Cardiac fibroblast (primary cell): ENCODE measurements around the gene FKRP.

Experiments
- DNase-seq, 2 donors: peaks; one replicate each; pipeline versions ENCODE4 v3.0.0 to v3.0.0-alpha.2; 2010; ENCODE audit warnings: low read depth in 2 of 2
- H3K4me3 ChIP-seq, 2 donors: replicated peaks in 1 of 2; 1 replicate in 1 of 2; 2 replicates in 1 of 2; pipeline ENCODE4 v1.5.1; 2011; ENCODE audit warnings: low read depth in 2 of 2, low read length in 2 of 2, mild to moderate bottlenecking in 2 of 2, moderate library complexity in 1 of 2
- TF ChIP-seq, protein P1 (sequence below): IDR thresholded peaks from one replicate; pipeline ENCODE4 v1.5.1; 2011; ENCODE audit warnings: low read depth, mild to moderate bottlenecking, low read length, inconsistent platforms

The FKRP gene

DNA sequence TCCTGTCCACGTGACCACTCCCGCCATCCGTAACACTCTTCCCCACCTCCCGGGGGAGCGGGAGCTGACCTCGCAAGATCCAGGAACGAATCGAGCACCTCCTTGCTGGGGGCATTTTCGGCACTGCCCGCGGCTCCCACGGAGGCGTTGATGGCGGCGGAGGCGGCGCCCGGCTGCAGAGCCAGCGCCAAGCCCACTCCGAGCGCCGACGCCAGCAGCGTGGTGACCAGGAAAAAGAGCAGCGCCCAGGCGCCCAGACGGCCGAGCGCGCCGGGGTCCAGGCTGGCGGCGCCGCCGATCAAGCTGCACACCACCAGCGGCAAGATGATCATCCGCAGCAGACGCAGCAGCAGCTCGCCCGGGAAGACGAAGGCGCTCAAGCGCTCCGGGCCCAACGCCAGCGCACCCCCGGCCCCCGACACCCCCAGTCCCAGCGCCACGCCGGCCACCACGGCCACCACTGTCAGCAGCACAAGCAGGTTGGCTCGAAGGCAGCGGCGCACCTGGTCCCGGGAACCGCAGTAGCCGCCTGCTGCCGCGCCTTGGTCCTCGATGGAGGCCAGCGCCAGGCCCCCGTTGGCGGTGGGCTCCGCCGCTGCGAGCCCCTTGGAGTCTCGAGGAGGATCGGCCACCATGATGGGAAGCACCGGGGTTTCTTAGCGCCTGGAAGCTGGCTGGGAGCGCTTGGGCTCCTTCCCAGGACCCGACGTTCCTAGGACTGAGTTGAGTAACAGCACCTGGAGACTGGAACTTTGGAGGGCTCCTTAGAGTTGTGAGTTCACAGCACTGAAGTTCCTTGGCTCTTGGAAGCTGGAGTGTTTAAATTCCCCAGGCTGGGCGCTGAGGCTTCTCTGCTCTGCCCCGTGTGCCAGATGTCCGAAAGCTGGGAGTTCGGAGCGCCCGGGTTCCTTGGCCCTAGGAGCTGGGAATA, 41.7 kb downstream of the FKRP start:
- H3K4me3 ChIP-seq: peak overlapping the region; percentile 70 to 78
- TF ChIP-seq, protein P1, sequence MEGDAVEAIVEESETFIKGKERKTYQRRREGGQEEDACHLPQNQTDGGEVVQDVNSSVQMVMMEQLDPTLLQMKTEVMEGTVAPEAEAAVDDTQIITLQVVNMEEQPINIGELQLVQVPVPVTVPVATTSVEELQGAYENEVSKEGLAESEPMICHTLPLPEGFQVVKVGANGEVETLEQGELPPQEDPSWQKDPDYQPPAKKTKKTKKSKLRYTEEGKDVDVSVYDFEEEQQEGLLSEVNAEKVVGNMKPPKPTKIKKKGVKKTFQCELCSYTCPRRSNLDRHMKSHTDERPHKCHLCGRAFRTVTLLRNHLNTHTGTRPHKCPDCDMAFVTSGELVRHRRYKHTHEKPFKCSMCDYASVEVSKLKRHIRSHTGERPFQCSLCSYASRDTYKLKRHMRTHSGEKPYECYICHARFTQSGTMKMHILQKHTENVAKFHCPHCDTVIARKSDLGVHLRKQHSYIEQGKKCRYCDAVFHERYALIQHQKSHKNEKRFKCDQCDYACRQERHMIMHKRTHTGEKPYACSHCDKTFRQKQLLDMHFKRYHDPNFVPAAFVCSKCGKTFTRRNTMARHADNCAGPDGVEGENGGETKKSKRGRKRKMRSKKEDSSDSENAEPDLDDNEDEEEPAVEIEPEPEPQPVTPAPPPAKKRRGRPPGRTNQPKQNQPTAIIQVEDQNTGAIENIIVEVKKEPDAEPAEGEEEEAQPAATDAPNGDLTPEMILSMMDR: no peak
- DNase-seq: peak; percentile 74 to 89

- peak within 1 kb of the TSS; percentile 70 to 78 for H3K4me3 ChIP-seq
- TF ChIP-seq, protein P1: no peak
- DNase-seq: peak; percentile 97 to 98
Observed at GRCh38 chr19:46788262-46788967, 42.6 kb downstream of the FKRP start, which contains the start of gene SLC1A5. TSS of gene SLC1A5 (minus strand) at chr19:46788594. CDS start at chr19:46787965, 629 bp downstream.

DNA sequence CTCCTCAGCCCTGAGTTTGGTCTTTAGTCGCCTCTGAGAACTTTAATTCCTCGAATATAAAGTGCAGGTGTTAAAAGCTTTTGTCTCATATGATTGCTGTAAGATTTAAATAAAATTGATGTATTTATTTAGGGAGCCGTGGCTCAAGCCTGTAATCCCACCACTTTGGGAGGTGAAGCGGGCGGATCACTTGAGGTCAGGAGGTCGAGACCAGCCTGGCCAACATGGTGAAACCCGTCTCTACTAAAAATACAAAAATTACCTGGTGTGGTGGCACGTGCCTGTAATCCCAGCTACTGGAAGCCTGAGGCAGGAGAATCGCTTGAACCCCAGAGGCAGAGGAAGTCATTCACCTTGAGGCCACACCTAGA, 43.1 kb downstream of the FKRP start:
- H3K4me3 ChIP-seq: peak overlapping the region in 1 of 2 donors; percentile 5
- TF ChIP-seq, protein P1: no peak
- DNase-seq: no peak

DNA sequence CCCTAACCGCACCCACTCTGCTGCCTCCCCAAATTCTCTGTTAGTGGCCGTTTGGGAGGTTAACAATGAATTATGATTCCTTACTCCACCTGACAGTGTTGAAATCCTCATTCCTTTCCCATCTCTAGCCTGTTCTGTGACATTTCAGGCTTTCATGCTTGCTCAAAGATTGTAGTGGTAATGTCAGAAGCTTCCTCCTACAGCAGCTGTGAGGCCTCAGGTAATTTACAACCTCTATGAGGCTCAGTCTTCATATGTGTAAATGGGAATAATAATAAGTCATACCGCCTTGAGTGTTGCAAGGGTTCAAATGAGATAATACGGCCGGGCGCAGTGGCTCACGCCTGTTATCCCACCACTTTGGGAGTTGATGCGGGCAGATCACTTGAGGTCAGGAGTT, 43.5 kb downstream of the FKRP start:
- TF ChIP-seq, protein P1: no peak
- no peak overlapping the region for H3K4me3 ChIP-seq
- no peak for DNase-seq

- no peak overlapping the region for H3K4me3 ChIP-seq
- TF ChIP-seq, protein P1: no peak
- no peak for DNase-seq
Observed at GRCh38 chr19:46791944-46792343, 46.1 kb downstream of the FKRP start.

GRCh38 chr19:46797881-46798280, 52.0 kb downstream of the FKRP start:
- no peak for DNase-seq
- TF ChIP-seq, protein P1: no peak
- H3K4me3 ChIP-seq: no peak overlapping the region
